ENCODE results near the gene AGMAT. TPM values are rescaled to one million over a fixed set of nuclear protein-coding genes. Genes with fewer than 3 reads are reported as not detected.

Gene AGMAT
- total and polyA plus RNA-seq, 2 of the 13 experiments (the other 11 are each of a cell fraction or from before 2014, with no cell fraction given) = 59.1 to 174 TPM

- no peak for TF ChIP-seq MXD3 (CRISPR knock-in tag; IDR thresholded peaks at IDR 0.05)
- no peak for TF ChIP-seq GZF1 (CRISPR knock-in tag; IDR thresholded peaks at IDR 0.05)
- TF ChIP-seq ZSCAN22 (CRISPR knock-in tag; IDR thresholded peaks at IDR 0.05) = no peak
- peak; percentile 53; the same call in 1 of the 2 replicates for TF ChIP-seq TFAP4 (IDR thresholded peaks at IDR 0.05; ENCODE audit: borderline replicate concordance, low read depth)
- TF ChIP-seq POLR2AphosphoS5 (IDR thresholded peaks at IDR 0.05; ENCODE audit: low read depth, low read length) = peak; percentile 56
- no peak for TF ChIP-seq JARID2 (CRISPR knock-in tag; IDR thresholded peaks at IDR 0.05; ENCODE audit: insufficient replicate concordance)
- TF ChIP-seq RERE (CRISPR knock-in tag; IDR thresholded peaks at IDR 0.05; ENCODE audit: low read depth) = peak; percentile 79
- TF ChIP-seq ATF5 (CRISPR knock-in tag; IDR thresholded peaks at IDR 0.05; ENCODE audit: low read depth) = no peak
- TF ChIP-seq SMC3 (IDR thresholded peaks at IDR 0.05; ENCODE audit: low read length) = peak; percentile 31; the same call in 1 of the 2 replicates
- peak; percentile 91; the same call in 1 of the 2 replicates for TF ChIP-seq SP140L (CRISPR knock-in tag; IDR thresholded peaks at IDR 0.05; ENCODE audit: borderline replicate concordance)
- TF ChIP-seq KIAA2018 (CRISPR knock-in tag; IDR thresholded peaks at IDR 0.05; ENCODE audit: borderline replicate concordance) = no peak
- TF ChIP-seq MXD4 (CRISPR knock-in tag; IDR thresholded peaks at IDR 0.05) = peak; percentile 78
Measured at GRCh38 chr1:15618655-15619525, 34.0 kb upstream of the AGMAT start (continued).
